Measurements from ENCODE around the gene DOCK2. TPM values are rescaled to one million over a fixed set of nuclear protein-coding genes. Genes with fewer than 3 reads are reported as not detected.

DOCK2 gene
- total and polyA plus RNA-seq, 2 of the 8 experiments (the other 6 are each of a cell fraction or from before 2014, with no cell fraction given) = 3.9 to 5.7 TPM

DNA sequence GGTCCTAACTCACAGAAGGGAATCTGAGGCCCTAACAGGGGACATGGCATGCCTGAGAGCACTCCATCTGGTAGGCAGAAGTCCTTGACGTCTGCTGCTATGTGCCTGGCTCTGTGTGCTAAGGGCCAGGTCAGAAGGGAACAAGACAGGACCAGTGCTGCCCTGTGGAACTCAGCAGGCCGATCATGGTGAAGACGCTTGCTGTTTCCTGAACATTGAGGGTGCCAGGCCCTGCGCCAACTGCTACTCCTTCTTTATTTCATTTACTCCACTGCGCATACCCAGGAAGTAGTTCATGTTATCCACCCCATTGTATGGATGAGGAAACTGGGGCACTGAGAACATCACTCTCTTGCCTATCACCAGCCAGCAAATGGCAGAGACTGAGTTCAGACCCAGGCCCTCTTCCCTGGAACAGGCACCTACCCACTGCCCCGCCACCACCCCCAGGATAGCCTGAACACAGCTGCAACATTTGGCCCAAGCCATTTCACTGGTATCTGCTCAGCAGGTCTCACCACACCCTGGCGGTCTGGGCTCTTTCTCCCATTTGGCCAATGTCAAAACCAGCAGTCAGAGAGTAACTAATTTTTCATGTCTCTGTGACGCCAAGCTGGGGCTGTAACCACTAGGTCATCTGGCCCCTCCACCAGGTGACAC, 443.8 kb downstream of the DOCK2 start:
- H4K8ac ChIP-seq (ENCODE audit: extremely low read depth, insufficient read depth, low read length) = no peak overlapping the region
- 84% methylated on average over 8 of the region's 8 CpGs; no CpG with 5 or more reads in 1 of the 2 experiments for WGBS, 2 experiments (ENCODE audit: extremely low coverage in 1 of 2, insufficient coverage in 1 of 2, insufficient read length in 1 of 2, insufficient replicate concordance in 2 of 2, low coverage in 1 of 2, low lambda C conversion rate in 2 of 2, missing lambda C conversion rate in 1 of 2)
- no peak overlapping the region for H2BK15ac ChIP-seq (ENCODE audit: low read length)
- H3K27me3 ChIP-seq (replicated peaks in 1 of 4; ENCODE audit: control insufficient read depth in 3 of 4, extremely low read depth in 1 of 4, insufficient read depth in 3 of 4, low read length in 3 of 4) = no peaks in the 10 kb centered on the region
- H3K9ac ChIP-seq (replicated peaks in 1 of 4; ENCODE audit: extremely low read depth in 1 of 4, low read depth in 3 of 4, low read length in 3 of 4) = no peak overlapping the region
- no peaks in the 10 kb centered on the region for H3K9me3 ChIP-seq (ENCODE audit: insufficient read depth in 2 of 2, low read depth in 1 of 2, low read length in 1 of 2)
- H2BK120ac ChIP-seq (replicated peaks; ENCODE audit: low read depth, low read length) = no peak overlapping the region
- H2BK5ac ChIP-seq (ENCODE audit: low read depth, low read length) = no peak overlapping the region
- H4K5ac ChIP-seq (ENCODE audit: insufficient read length, low read depth, low read length) = no peak overlapping the region
- H3K4me1 ChIP-seq (replicated peaks in 1 of 4; ENCODE audit: control insufficient read depth in 3 of 4, insufficient read depth in 4 of 4, low read length in 3 of 4) = no peaks in the 10 kb centered on the region
- no peak overlapping the region for H2AK5ac ChIP-seq (ENCODE audit: low read depth, low read length)
- H3K36me3 ChIP-seq (ENCODE audit: control insufficient read depth in 2 of 4, insufficient read depth in 4 of 4, low read length in 3 of 4) = no peaks in the 10 kb centered on the region
- no peak overlapping the region for H3K14ac ChIP-seq (ENCODE audit: insufficient read length)
- H3K23ac ChIP-seq (ENCODE audit: insufficient read length) = no peak overlapping the region
- H2BK20ac ChIP-seq (ENCODE audit: low read length) = no peak overlapping the region
- H3K4me2 ChIP-seq (ENCODE audit: insufficient read depth in 1 of 2, low read depth in 2 of 2, low read length in 2 of 2) = no peak overlapping the region
- ChIA-PET CTCF (ENCODE audit: partially characterized antibody) (interaction anchor here (1.0 to 7.6 kb wide), 3 partner anchors 9 to 145 kb away, joined by 3 to 48 read pairs (median 4); no protein-coding TSS in a partner anchor), POLR2A (ENCODE audit: partially characterized antibody) (no interaction called here)
- H3K4ac ChIP-seq (replicated peaks; ENCODE audit: insufficient read length, low read depth, low read length) = no peak overlapping the region
- no peaks in the 10 kb centered on the region for H3K79me1 ChIP-seq (ENCODE audit: low read depth, low read length)
- H4K91ac ChIP-seq (replicated peaks; ENCODE audit: insufficient read length, low read length) = no peak overlapping the region
- no peaks in the 10 kb centered on the region for H3K23me2 ChIP-seq (ENCODE audit: low read depth, low read length)
- H3K18ac ChIP-seq (ENCODE audit: extremely low read depth, low read length) = no peak overlapping the region
- FAIRE-seq (no peak), DNase-seq (ENCODE audit: low read depth in 1 of 2, low spot score in 2 of 2) (no peak)
- H3K4me3 ChIP-seq (ENCODE audit: extremely low read depth in 1 of 4, insufficient read depth in 2 of 4, low read depth in 3 of 4, low read length in 4 of 4) = no peak overlapping the region
- no peaks in the 10 kb centered on the region for H4K20me1 ChIP-seq (replicated peaks in 1 of 2; ENCODE audit: control insufficient read depth in 1 of 2, insufficient read depth in 2 of 2, low read length in 2 of 2)
- no peak overlapping the region for H2BK12ac ChIP-seq (ENCODE audit: low read depth, low read length)
- H3K79me2 ChIP-seq (ENCODE audit: control insufficient read depth in 1 of 2, insufficient read depth in 2 of 2, low read length in 2 of 2) = no peaks in the 10 kb centered on the region
- H3K27ac ChIP-seq (ENCODE audit: low read depth, low read length) = no peak overlapping the region
- no peak overlapping the region for H3K56ac ChIP-seq (replicated peaks; ENCODE audit: insufficient read length, low read depth, low read length)
- H2AFZ ChIP-seq (ENCODE audit: low read length) = no peak overlapping the region
- no peak for TF ChIP-seq TAF1 (IDR thresholded peaks at IDR 0.05; ENCODE audit: low read depth, low read length)
- no peak for TF ChIP-seq NANOG (IDR thresholded peaks at IDR 0.05; ENCODE audit: insufficient read depth, low read depth, low read length, poor library complexity, severe bottlenecking)
- TF ChIP-seq JUN (IDR thresholded peaks at IDR 0.05; ENCODE audit: low read depth, low read length) = no peak
- no peak for TF ChIP-seq JUND (IDR thresholded peaks at IDR 0.05; ENCODE audit: low read length)
- no peak for TF ChIP-seq KDM5A (IDR thresholded peaks at IDR 0.05; ENCODE audit: low read length)
- TF ChIP-seq GABPA (IDR thresholded peaks at IDR 0.05; ENCODE audit: borderline replicate concordance, insufficient read depth, low read length) = no peak
- no peak for TF ChIP-seq POLR2AphosphoS5 (IDR thresholded peaks at IDR 0.05; ENCODE audit: low read depth, low read length)
- TF ChIP-seq SRF (IDR thresholded peaks at IDR 0.05; ENCODE audit: low read depth, low read length) = no peak
- TF ChIP-seq BRCA1 (IDR thresholded peaks at IDR 0.05; ENCODE audit: low read depth, low read length) = no peak
- TF ChIP-seq EZH2 (IDR thresholded peaks at IDR 0.05; ENCODE audit: low read depth, low read length, severe bottlenecking) = no peak
- TF ChIP-seq, protein P1, sequence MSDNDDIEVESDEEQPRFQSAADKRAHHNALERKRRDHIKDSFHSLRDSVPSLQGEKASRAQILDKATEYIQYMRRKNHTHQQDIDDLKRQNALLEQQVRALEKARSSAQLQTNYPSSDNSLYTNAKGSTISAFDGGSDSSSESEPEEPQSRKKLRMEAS (IDR thresholded peaks at IDR 0.05) = no peak
- TF ChIP-seq CHD1 (IDR thresholded peaks at IDR 0.05; ENCODE audit: low read depth, low read length) = no peak
- TF ChIP-seq, protein P2, sequence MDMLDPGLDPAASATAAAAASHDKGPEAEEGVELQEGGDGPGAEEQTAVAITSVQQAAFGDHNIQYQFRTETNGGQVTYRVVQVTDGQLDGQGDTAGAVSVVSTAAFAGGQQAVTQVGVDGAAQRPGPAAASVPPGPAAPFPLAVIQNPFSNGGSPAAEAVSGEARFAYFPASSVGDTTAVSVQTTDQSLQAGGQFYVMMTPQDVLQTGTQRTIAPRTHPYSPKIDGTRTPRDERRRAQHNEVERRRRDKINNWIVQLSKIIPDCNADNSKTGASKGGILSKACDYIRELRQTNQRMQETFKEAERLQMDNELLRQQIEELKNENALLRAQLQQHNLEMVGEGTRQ (IDR thresholded peaks at IDR 0.05; ENCODE audit: low read length) = no peak
